A549 (cell line): ENCODE measurements around the gene PPP4R3A.
"Not testable (repeated sequence)": the region's sequence is repeated elsewhere in the genome, so short reads cannot be mapped to it uniquely, and the experiment has no call there.

Source experiments
- TF ChIP-seq, protein P1 (sequence below): fragments of >200 bp; sonication (Bioruptor Twin); formaldehyde crosslinking; IDR thresholded peaks from 3 replicates; pipeline ENCODE4 v1.5.1; 2016
- TF ChIP-seq, protein P2 (sequence below): IDR thresholded peaks from 2 replicates; pipeline ENCODE4 v1.6.1; 2012

DNA sequence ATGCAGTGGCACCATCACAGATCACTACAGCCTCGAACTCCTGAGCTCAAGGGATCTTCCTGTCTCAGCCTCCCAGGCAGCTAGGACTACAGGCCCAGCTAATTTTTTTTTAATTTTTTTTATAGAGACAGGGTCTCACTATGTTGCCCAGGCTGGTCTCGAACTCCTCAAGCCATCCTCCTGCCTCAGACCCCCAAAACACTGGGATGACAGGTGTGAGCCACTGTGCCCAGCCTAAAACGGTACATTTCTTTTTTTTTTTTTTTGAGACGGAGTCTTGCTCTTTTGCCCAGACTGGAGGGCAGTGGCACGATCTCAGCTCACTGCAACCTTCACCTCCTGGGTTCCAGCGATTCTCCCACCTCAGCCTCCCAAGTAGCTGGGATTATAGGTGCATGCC is 100.9 kb downstream of the PPP4R3A start:
- TF ChIP-seq, protein P1, sequence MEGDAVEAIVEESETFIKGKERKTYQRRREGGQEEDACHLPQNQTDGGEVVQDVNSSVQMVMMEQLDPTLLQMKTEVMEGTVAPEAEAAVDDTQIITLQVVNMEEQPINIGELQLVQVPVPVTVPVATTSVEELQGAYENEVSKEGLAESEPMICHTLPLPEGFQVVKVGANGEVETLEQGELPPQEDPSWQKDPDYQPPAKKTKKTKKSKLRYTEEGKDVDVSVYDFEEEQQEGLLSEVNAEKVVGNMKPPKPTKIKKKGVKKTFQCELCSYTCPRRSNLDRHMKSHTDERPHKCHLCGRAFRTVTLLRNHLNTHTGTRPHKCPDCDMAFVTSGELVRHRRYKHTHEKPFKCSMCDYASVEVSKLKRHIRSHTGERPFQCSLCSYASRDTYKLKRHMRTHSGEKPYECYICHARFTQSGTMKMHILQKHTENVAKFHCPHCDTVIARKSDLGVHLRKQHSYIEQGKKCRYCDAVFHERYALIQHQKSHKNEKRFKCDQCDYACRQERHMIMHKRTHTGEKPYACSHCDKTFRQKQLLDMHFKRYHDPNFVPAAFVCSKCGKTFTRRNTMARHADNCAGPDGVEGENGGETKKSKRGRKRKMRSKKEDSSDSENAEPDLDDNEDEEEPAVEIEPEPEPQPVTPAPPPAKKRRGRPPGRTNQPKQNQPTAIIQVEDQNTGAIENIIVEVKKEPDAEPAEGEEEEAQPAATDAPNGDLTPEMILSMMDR, result not testable (repeated sequence)
- TF ChIP-seq, protein P2, sequence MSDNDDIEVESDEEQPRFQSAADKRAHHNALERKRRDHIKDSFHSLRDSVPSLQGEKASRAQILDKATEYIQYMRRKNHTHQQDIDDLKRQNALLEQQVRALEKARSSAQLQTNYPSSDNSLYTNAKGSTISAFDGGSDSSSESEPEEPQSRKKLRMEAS, result not testable (repeated sequence)
